Measurements from ENCODE around the gene DGKD. TPM values are rescaled to one million over a fixed set of nuclear protein-coding genes. Genes with fewer than 3 reads are reported as not detected.

Gene DGKD
- total and polyA plus RNA-seq, 9 of the 15 experiments (the other 6 are each of a cell fraction or from before 2014, with no cell fraction given), result 0.52 to 29.5 (median 10.6) TPM

DNA sequence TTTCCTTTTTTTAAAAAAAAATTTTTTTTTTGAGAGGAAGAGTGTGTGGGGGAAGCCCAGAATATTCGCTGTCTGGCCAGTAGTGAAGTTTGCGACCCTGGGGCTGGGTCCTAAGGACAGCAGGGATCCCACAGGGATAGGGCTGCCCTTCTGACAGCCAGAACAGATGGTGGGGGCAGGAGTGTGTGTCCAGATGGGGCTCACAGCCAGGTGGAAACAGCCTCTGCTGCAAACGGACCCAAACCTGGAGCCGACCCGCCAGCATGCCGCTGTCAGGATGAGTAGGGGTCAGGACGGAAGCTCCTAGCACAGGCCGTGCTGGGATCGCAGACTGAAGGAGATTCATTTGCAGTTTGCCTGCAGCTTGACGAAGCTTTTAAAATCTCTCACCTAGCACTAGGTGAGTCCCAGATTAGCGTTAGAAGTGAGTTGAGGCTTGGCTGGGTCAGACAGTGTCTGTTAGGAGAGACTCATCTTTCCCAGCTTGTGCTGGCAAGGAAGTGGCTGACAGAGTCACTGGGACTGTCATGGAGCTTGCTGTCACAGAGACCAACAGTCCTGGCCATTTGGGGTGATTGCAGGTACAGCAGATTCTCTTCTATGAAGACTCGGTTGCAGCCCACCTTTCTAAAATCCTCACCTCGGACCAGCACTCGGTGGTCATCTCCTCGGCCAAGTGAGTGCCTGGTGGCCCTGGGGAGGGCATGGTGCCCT lies 93.4 kb downstream of the DGKD start:
- in situ Hi-C loops (cut with MboI), result no loop called here
- CTCF ChIA-PET (ENCODE audit: low intra/inter-chr PET ratio), result no interaction called here
- FAIRE-seq (no peak), DNase-seq (ENCODE audit: extremely low read depth in 1 of 4, low spot score in 3 of 4) (no peak), ATAC-seq (no peak)
- Histone ChIP-seq H3K79me2 (ENCODE audit: control insufficient read depth, insufficient read depth, low read length) (no peaks in the 10 kb centered on the region), H3K9ac (ENCODE audit: insufficient read depth in 1 of 2, low read depth in 2 of 2, low read length in 2 of 2) (no peak overlapping the region), H3K4me1 (replicated peaks in 1 of 2; ENCODE audit: control insufficient read depth in 2 of 2, insufficient read depth in 2 of 2, low read length in 2 of 2) (peaks cover 7 to 18% of the 10 kb centered on the region in 2 experiments; a peak in 4 of 5 replicates), H4K20me1 (replicated peaks; ENCODE audit: control insufficient read depth, insufficient read depth, low read length) (no peaks in the 10 kb centered on the region), H3K4me3 (no peak overlapping the region), H3K9me1 (ENCODE audit: control insufficient read depth, insufficient read depth, low read length) (no peaks in the 10 kb centered on the region), H3K27ac (ENCODE audit: extremely low read depth, low read depth, low read length) (no peak overlapping the region), H3K4me2 (ENCODE audit: insufficient read depth, low read length) (no peak overlapping the region), H3K36me3 (ENCODE audit: control insufficient read depth, insufficient read depth, low read length) (peaks cover 53% of the 10 kb centered on the region; the same call in 2 of the 3 replicates), H2AFZ (ENCODE audit: low read depth, low read length) (no peak overlapping the region), H3K27me3 (ENCODE audit: control insufficient read depth in 2 of 2, insufficient read depth in 2 of 2, low read length in 2 of 2) (no peaks in the 10 kb centered on the region), H3K9me3 (replicated peaks; ENCODE audit: control insufficient read depth, insufficient read depth, low read depth, low read length) (no peaks in the 10 kb centered on the region)
- WGBS (ENCODE audit: insufficient coverage, low coverage, missing lambda C conversion rate), result 77% methylated on average over 5 of the region's 15 CpGs
- intact Hi-C loops (cut with micrococcal nuclease), result loop anchor here (10.0 kb wide), 1 partner anchor 183 kb away; no protein-coding TSS in a partner anchor
- no peak for TF ChIP-seq SMAD2 (IDR thresholded peaks at IDR 0.05; ENCODE audit: low read depth, low read length)
- TF ChIP-seq CHD2 (IDR thresholded peaks at IDR 0.05; ENCODE audit: low read depth, low read length), result no peak
- TF ChIP-seq, protein P1, sequence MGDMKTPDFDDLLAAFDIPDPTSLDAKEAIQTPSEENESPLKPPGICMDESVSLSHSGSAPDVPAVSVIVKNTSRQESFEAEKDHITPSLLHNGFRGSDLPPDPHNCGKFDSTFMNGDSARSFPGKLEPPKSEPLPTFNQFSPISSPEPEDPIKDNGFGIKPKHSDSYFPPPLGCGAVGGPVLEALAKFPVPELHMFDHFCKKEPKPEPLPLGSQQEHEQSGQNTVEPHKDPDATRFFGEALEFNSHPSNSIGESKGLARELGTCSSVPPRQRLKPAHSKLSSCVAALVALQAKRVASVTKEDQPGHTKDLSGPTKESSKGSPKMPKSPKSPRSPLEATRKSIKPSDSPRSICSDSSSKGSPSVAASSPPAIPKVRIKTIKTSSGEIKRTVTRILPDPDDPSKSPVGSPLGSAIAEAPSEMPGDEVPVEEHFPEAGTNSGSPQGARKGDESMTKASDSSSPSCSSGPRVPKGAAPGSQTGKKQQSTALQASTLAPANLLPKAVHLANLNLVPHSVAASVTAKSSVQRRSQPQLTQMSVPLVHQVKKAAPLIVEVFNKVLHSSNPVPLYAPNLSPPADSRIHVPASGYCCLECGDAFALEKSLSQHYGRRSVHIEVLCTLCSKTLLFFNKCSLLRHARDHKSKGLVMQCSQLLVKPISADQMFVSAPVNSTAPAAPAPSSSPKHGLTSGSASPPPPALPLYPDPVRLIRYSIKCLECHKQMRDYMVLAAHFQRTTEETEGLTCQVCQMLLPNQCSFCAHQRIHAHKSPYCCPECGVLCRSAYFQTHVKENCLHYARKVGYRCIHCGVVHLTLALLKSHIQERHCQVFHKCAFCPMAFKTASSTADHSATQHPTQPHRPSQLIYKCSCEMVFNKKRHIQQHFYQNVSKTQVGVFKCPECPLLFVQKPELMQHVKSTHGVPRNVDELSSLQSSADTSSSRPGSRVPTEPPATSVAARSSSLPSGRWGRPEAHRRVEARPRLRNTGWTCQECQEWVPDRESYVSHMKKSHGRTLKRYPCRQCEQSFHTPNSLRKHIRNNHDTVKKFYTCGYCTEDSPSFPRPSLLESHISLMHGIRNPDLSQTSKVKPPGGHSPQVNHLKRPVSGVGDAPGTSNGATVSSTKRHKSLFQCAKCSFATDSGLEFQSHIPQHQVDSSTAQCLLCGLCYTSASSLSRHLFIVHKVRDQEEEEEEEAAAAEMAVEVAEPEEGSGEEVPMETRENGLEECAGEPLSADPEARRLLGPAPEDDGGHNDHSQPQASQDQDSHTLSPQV (IDR thresholded peaks at IDR 0.05), result no peak
- TF ChIP-seq, protein P2, sequence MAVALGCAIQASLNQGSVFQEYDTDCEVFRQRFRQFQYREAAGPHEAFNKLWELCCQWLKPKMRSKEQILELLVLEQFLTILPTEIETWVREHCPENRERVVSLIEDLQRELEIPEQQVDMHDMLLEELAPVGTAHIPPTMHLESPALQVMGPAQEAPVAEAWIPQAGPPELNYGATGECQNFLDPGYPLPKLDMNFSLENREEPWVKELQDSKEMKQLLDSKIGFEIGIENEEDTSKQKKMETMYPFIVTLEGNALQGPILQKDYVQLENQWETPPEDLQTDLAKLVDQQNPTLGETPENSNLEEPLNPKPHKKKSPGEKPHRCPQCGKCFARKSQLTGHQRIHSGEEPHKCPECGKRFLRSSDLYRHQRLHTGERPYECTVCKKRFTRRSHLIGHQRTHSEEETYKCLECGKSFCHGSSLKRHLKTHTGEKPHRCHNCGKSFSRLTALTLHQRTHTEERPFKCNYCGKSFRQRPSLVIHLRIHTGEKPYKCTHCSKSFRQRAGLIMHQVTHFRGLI (CRISPR knock-in tag; IDR thresholded peaks at IDR 0.05), result no peak
- no peak for TF ChIP-seq ZNF354B (CRISPR knock-in tag; IDR thresholded peaks at IDR 0.05)
- TF ChIP-seq, protein P3, sequence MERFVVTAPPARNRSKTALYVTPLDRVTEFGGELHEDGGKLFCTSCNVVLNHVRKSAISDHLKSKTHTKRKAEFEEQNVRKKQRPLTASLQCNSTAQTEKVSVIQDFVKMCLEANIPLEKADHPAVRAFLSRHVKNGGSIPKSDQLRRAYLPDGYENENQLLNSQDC (CRISPR knock-in tag; IDR thresholded peaks at IDR 0.05), result no peak
- TF ChIP-seq EP300 (IDR thresholded peaks at IDR 0.05; ENCODE audit: low read length), result no peak
- POLR2A ChIA-PET, result interaction anchor here (0.5 to 0.7 kb wide), 3 partner anchors 148 to 268 kb away, joined by 3 read pairs; no protein-coding TSS in a partner anchor
- BruUV-seq (replicated peaks), result no TSS peak
